GM19468 (cell line): ENCODE results near the gene IGFL2.
"Not testable (repeated sequence)": the region's sequence is repeated elsewhere in the genome, so short reads cannot be mapped to it uniquely, and the experiment has no call there.

Experiments
- ATAC-seq: cut with Tn5 transposase; IDR thresholded peaks from one replicate; pipeline ENCODE4 v1.9.1; 2021; ENCODE audit warnings: mild to moderate bottlenecking, moderate library complexity, moderate number of reproducible peaks; ENCODE audit not compliant: unreplicated experiment; ENCODE audit errors: extremely low read depth

IGFL2 gene

DNA sequence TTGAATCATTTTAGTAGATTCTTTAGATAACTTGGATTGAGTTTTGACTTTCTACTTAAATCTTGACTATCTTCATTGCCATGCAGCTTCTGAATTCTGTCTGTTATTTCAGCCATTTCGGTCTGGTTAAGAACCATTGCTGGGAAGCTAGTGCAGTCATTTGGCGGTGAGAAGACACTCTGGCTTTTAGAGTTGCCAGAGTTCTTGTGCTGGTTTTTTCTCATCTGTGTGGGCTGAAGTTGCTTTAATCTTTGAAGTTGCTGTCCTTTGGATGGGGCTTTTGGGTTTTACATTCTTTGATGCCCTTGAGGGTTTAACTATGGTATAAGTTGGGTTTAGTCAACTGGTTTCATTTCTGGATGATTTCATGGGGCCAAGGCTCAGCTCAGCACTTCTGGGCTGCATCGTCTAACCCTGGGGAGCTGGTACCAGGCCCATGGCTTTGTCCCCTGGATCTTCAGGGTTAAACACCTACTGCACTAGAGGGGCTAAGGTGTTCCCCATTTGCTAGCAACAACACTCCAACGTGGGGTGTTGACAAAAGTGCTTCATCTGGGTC lies 10.0 kb upstream of the IGFL2 start:
- ATAC-seq = no peak

DNA sequence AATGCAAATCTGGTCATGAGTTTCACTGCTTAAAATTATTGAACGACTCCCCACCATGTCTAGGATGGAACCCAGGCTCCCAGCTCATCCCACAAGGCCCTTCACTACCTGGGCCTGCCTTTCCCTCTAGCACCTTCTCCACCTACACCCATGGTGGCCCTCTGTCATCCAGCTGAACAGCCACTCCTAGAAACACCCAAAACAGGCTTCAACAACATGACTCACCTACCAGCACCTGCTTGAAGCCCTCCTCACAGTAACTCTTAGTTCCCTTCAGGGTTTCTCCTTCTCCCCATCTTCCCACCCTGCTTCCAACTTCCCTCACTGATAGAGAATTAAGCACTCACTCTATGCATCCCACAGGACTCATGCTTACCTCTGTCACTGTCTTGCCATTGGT lies 6.6 kb upstream of the IGFL2 start:
- no peak for ATAC-seq

DNA sequence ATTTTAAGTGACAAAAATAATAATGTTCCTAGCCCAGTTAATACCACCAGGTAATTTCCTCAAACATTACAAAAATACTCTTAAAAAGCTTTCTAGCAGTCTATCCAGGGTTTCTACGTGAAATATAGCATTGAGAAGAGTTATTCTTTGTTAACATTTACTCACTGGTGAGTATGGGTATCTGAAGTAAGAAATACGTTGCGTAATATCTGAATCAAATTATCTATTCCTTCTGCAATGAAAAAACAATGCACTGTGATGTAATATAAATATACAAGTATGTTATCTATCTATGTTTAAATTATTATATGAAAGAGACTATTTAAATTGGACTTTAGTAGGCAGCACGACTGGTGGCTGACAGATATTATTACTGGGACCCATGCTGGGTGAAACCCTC lies 5.7 kb upstream of the IGFL2 start:
- ATAC-seq = no peak

DNA sequence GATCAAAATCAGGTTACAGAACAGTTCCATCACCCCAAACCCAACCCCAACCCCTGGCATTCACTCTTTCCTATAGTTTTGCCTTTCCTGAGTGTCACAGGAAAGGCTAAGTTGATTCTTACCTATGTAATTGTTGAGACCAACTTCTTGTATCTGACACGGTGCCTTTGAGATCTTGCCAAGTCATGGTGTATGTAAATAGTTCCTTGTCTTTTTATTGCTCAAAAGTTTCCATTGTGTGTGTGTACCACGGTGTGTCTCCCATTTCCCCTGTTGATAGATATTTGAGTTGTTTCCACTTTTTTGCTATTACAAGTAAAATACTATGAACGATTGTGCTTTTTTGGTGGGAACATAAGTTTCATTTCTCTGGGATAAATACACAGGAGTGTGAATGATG lies 3.3 kb upstream of the IGFL2 start:
- no peak for ATAC-seq

DNA sequence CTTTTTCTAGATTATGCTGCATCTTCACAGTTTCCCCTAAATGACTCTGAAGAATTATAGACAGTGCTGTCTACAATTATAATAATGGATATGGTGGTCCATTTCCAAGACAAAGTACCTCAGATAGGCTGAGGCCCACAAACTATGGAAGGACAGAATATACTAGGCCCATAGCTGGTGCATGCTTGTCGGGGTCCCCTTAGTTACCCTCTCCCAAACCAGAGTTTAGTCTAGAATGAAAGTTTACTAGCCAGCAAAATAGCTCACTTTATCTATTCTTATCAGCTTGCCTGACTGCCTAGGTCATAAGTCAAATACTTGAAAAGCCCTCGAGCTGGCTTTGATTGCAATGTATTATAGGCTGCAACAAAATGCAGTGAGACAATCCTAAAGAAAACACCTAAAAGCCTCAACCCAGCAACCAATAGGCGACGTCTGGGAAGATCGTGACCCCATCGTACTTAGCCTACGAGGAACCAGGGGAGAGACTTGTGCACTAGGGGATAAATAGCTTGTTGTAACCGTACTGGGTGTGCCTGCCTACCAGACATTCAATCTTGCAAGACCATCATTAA lies 785 bp upstream of the IGFL2 start:
- ATAC-seq = no peak

DNA sequence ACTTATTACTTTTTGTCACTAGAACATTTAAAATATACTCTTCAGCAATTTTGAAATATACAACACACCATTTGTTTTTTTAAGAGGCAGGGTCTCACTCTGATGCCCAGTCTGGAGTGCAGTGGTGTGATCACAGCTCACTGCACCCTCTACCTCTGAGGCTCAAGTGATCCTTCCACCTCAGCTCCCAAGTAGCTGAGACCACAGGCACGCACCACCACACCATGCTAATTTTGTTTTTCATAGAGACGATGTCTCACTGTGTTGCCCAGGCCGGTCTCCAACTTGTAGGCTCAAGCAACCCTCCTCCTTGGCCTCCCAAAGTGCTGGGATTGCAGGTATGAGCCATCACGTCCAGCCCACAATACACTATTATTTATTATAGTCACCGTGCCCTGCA lies 2.6 kb downstream of the IGFL2 start:
- no peak for ATAC-seq

DNA sequence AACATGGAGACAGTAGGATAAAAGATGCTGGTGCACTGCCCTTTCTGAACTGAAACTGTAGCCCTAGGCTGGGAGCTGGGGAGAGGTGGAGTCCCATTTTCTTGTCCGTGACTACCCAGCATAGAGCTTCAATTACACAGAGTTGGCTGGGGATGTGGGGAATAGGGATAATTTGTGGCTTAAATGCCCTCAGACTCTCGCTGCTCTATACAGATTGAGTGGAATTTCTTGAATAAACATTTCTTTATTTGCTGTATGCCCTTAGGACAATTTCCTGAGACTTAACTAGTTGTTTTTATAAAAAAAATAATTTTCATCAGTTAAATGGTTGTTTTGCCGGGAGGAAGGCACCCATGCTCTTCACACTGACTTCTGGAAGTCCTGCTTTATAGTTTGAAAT lies 7.2 kb downstream of the IGFL2 start:
- ATAC-seq = no peak

GRCh38 chr19:46159418-46160232 lies 11.6 kb downstream of the IGFL2 start:
- ATAC-seq = no peak

GRCh38 chr19:46160233-46160775 lies 12.3 kb downstream of the IGFL2 start:
- ATAC-seq = no peak

DNA sequence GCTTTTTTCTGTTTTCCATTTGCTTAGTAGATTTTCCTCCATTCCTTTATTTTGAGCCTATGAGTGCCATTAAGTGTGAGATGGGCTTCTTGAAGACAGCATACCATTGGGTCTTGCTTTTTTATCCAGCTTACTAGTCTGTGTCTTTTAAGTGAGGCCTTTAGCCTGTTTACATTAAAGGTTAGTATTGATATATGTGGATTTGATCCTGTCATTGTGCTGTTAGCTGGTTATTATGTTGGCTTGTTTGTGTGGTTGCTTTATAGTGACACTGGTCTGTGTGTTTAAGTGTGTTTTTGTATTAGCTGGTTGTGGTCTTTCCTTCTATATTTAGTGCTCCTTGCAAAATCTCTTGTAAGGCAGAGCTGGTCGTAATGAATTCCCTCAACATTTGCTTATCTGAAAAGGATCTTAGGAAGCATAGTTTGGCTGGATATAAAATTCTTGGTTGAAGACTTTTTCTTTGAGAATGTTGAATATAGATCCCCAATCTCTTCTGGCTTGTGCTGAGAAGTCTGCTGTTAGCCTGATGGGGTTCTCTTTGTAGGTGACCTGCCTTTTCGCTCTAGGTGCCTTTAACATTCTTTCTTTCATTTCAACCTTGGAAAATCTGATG lies 13.7 kb downstream of the IGFL2 start:
- ATAC-seq = not testable (repeated sequence)

DNA sequence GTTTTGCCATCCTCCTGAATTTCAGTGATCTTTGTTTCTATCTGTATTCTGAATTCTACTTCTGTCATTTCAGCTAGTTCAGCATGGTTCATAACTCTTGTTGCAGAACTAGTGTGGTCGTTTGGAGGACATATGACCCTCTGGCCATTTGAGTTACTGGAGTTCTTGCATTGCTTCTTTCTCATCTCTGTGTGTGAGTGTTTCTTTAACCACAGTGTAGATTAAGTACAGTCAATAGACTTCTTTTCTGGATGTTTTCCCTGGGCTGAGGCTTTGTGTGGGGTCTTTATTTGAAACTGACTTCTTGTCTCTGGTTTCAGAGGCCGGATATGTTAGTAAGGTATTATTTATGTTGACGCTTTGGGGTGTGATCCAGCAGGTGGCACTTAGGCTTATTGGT lies 14.7 kb downstream of the IGFL2 start:
- ATAC-seq = no peak

DNA sequence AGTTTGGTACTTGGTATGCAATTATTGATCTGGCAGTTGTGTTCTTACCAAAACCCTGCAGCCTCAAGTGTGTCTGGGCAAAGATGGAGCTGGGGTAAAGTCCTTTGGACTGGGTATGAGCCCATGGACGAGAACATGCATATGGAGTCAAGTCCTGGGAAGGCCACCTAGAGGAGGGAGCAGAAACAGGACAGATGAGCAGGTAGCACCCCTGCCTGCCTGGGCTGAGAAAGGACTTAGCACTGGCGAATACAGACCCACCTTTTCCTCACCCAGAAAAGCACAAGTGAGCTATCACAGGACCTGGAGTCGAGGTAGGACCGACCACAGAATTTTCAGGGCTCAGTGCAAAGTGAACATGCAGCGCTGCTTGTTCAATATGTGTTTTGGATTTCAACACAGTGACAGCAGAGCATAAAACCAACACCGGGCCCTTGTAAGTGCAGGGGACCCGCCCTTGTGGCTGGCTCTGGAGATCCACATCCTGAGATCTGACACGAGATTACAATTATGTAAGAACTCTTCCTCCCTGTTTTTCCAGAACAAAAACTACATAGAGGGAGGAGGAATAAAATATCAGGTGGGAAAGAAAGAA lies 25.9 kb downstream of the IGFL2 start:
- ATAC-seq = no peak

DNA sequence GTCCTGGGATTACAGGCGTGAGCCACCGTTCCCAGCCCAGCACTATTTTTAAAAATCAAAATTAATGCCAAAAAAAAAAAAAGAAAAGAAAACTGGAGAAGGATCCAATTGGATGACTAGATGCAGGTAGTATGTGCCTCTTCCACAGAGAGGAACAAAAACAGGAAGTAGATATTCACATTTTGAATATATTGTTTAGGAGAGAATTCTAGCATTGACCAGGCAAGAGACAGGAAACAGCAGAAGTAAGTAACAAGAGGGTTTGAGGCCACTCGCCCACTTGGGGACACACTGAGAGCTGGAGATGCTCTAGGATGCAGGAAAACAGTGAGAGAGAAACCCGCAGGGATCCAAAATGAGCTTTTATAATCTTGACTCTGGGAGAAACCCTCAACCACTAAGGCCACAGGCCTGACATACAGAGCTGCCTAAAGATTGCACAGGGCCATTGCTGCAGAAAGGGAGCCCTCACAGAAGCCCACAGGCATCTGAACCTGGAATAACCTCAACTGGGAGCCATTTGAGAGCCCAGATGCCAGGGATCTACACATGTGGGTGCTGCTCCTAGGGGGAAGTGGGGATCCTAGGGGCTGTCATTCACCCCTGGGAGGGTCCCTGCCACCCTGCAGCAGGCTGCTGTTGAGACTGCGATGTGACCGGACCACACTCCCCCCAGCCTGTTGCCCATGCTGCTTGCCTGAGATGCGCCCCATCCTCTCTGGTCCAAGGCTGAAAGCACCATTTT lies 28.2 kb downstream of the IGFL2 start:
- ATAC-seq = no peak

DNA sequence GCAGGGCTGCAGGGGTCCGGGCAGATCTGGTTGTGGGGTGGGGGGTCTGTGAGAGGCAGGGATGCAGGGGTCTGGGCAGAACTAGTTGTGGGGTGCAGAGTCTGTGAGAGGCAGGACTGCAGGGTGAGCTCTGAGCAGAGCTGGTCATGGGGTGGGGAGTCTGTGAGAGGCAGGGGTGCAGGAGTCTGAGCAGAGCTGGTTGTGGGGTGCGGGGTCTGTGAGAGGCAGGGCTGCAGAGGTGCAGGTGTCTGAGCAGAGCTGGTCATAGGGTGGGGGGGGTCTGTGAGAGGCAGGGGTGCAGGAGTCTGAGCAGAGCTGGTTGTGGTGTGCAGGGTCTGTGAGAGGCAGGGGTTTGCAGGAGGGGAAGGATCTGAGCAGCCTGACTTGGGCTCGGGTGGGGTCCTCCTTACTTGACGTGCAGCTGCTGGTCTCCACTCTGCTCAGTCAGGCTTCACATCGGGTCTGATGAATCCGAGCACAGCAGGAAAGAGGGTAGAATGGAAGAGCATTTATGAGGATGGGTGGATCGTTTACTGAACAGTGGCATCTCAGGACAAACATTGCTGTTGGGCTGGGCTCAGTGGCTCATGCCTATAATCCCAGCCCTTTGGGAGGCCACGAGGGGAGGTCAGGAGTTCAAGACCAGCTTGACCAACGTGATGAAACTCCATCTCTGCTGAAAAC lies 31.2 kb downstream of the IGFL2 start:
- ATAC-seq = no peak

- no peak for ATAC-seq
Measured at GRCh38 chr19:46180701-46181387, 32.8 kb downstream of the IGFL2 start.

- ATAC-seq = no peak
Measured at GRCh38 chr19:46181388-46181779, 33.3 kb downstream of the IGFL2 start.

DNA sequence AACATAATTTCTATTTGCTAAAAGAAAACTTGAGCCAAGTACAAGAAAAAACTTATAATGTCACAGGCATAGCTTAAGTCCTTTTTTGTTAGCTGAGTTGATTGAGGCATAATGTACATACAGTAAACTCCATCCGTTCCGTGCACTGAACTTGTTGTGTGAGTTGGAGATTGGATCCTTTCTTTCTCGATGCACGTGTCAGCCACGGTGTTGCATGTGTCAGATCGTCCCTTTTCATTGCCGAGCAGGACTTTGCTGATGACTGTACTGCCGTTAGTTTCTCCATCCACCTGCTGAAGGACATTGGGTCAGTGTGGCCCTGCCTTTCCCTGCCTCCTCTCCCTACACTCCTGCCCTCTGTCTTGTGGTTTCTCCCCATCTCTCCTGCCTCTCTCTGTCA lies 34.4 kb downstream of the IGFL2 start:
- no peak for ATAC-seq

DNA sequence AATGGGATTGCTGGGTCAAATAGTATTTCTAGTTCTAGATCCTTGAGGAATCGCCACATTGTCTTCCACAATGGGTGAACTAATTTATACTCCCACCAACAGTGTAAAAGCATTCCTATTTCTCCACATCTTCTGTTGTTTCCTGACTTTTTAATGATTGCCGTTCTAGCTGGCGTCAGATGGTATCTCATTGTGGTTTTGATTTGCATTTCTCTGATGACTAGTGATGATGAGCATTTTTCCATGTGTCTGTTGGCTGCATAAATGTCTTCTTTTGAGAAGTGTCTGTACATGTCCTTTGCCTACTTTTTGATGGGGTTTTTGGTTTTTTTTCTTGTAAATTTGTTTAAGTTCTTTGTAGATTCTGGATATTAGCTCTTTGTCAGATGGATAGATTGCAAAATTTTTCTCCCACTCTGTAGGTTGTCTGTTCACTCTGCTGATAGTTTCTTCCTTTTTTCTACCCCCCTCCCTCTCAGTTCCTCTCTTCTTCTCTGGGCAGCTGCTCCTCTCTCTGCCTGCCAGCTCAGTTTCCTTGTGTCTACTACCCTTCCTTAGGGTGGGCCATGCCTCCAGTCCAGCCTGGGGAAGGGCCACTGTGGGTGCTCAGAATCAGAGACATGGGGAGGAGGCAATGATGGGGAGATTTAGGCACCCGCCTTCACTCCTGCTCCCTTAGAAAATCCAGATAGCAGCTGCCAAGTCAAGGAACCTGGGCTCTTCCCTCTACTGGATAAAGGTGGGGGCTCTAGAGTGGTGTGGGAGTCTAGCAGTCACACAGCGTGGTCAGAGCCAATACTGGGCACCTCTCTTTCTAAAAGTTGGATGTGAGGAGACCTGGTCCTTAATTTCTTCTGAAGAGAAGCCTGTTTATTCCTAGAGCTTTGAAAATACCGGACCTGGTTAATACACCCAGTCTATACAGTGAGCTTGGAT lies 37.0 kb downstream of the IGFL2 start:
- ATAC-seq = not testable (repeated sequence)
